ENCODE measurements around the gene IFT20. TPM values are rescaled to one million over a fixed set of nuclear protein-coding genes. Genes with fewer than 3 reads are reported as not detected.

IFT20 gene
- total and polyA plus RNA-seq, 9 donors: 27.7 to 40.4 (median 34.8) TPM

GRCh38 chr17:28371245-28372202 is 36.3 kb upstream of the IFT20 start, which contains the start of gene SARM1:
SARM1 (plus strand) TSS chr17:28371694; CDS start chr17:28372033, 339 bp downstream.
- H3K9me3 ChIP-seq (replicated peaks; ENCODE audit: control insufficient read depth, low read depth, low read length): no peaks in the 10 kb centered on the region
- peak within 1 kb of the TSS; percentile 75 for H3K27ac ChIP-seq (ENCODE audit: low read length)
- DNase-seq: peak; percentile 89
- peak within 1 kb of the TSS; percentile 61 for H3K4me3 ChIP-seq (ENCODE audit: low read length)
- H3K27me3 ChIP-seq (ENCODE audit: control insufficient read depth, insufficient read depth, low read length): peaks cover 5% of the 10 kb centered on the region
- peaks cover 24% of the 10 kb centered on the region for H3K4me1 ChIP-seq (ENCODE audit: control insufficient read depth, insufficient read depth, low read length)
- under 1% methylated on average over 59 of the region's 80 CpGs for WGBS (ENCODE audit: insufficient coverage)
- H3K36me3 ChIP-seq (ENCODE audit: control insufficient read depth, insufficient read depth, low read length): no peaks in the 10 kb centered on the region

- Histone ChIP-seq H3K4me3 (ENCODE audit: low read length) (no peak overlapping the region), H3K27me3 (ENCODE audit: control insufficient read depth, insufficient read depth, low read length) (peaks cover 5% of the 10 kb centered on the region), H3K4me1 (ENCODE audit: control insufficient read depth, insufficient read depth, low read length) (peaks cover 24% of the 10 kb centered on the region), H3K9me3 (replicated peaks; ENCODE audit: control insufficient read depth, low read depth, low read length) (no peaks in the 10 kb centered on the region), H3K27ac (ENCODE audit: low read length) (peak overlapping the region; percentile 44), H3K36me3 (ENCODE audit: control insufficient read depth, insufficient read depth, low read length) (no peaks in the 10 kb centered on the region)
- WGBS (ENCODE audit: insufficient coverage): 71% methylated on average over 1 of the region's 1 CpG
- no peak for DNase-seq
These were observed 35.5 kb upstream of the IFT20 start for GRCh38 chr17:28370744-28371103.

GRCh38 chr17:28370035-28370743 is 34.9 kb upstream of the IFT20 start, which contains the start of gene VTN:
VTN (minus strand) TSS chr17:28370307; CDS start chr17:28370203, 104 bp downstream.
- WGBS (ENCODE audit: insufficient coverage): 7% methylated on average over 3 of the region's 8 CpGs
- H3K4me3 ChIP-seq (ENCODE audit: low read length): peak within 1 kb of the TSS; percentile 6
- DNase-seq: no peak

GRCh38 chr17:28369684-28370034 is 34.4 kb upstream of the IFT20 start:
- Histone ChIP-seq H3K27me3 (ENCODE audit: control insufficient read depth, insufficient read depth, low read length) (peaks cover 5% of the 10 kb centered on the region), H3K4me3 (ENCODE audit: low read length) (no peak overlapping the region), H3K9me3 (replicated peaks; ENCODE audit: control insufficient read depth, low read depth, low read length) (no peaks in the 10 kb centered on the region), H3K36me3 (ENCODE audit: control insufficient read depth, insufficient read depth, low read length) (peaks cover 4% of the 10 kb centered on the region), H3K4me1 (ENCODE audit: control insufficient read depth, insufficient read depth, low read length) (peaks cover 24% of the 10 kb centered on the region), H3K27ac (ENCODE audit: low read length) (no peak overlapping the region)
- WGBS (ENCODE audit: insufficient coverage): 76% methylated on average over 10 of the region's 10 CpGs
- DNase-seq: no peak

More at GRCh38 chr17:28370035-28370743, 34.9 kb upstream of the IFT20 start, which contains the start of gene VTN:
- Histone ChIP-seq H3K27me3 (ENCODE audit: control insufficient read depth, insufficient read depth, low read length) (peaks cover 5% of the 10 kb centered on the region), H3K36me3 (ENCODE audit: control insufficient read depth, insufficient read depth, low read length) (peaks cover 2% of the 10 kb centered on the region), H3K4me1 (ENCODE audit: control insufficient read depth, insufficient read depth, low read length) (peaks cover 24% of the 10 kb centered on the region), H3K9me3 (replicated peaks; ENCODE audit: control insufficient read depth, low read depth, low read length) (no peaks in the 10 kb centered on the region), H3K27ac (ENCODE audit: low read length) (peak within 1 kb of the TSS; percentile 44)

- DNase-seq: no peak
- peaks cover 24% of the 10 kb centered on the region for H3K4me1 ChIP-seq (ENCODE audit: control insufficient read depth, insufficient read depth, low read length)
- H3K27ac ChIP-seq (ENCODE audit: low read length): no peak overlapping the region
- WGBS (ENCODE audit: insufficient coverage): 89% methylated on average over 22 of the region's 23 CpGs
- no peaks in the 10 kb centered on the region for H3K9me3 ChIP-seq (replicated peaks; ENCODE audit: control insufficient read depth, low read depth, low read length)
- no peak overlapping the region for H3K4me3 ChIP-seq (ENCODE audit: low read length)
- peaks cover 10% of the 10 kb centered on the region for H3K36me3 ChIP-seq (ENCODE audit: control insufficient read depth, insufficient read depth, low read length)
- peaks cover 5% of the 10 kb centered on the region for H3K27me3 ChIP-seq (ENCODE audit: control insufficient read depth, insufficient read depth, low read length)
These were observed 33.8 kb upstream of the IFT20 start for GRCh38 chr17:28368915-28369683.

- DNase-seq: no peak
- Histone ChIP-seq H3K36me3 (ENCODE audit: control insufficient read depth, insufficient read depth, low read length) (peaks cover 17% of the 10 kb centered on the region), H3K4me3 (ENCODE audit: low read length) (no peak overlapping the region), H3K27ac (ENCODE audit: low read length) (no peak overlapping the region), H3K9me3 (replicated peaks; ENCODE audit: control insufficient read depth, low read depth, low read length) (no peaks in the 10 kb centered on the region), H3K4me1 (ENCODE audit: control insufficient read depth, insufficient read depth, low read length) (peaks cover 20% of the 10 kb centered on the region), H3K27me3 (ENCODE audit: control insufficient read depth, insufficient read depth, low read length) (peaks cover 3% of the 10 kb centered on the region)
- 89% methylated on average over 5 of the region's 5 CpGs for WGBS (ENCODE audit: insufficient coverage)
These were observed 33.1 kb upstream of the IFT20 start for GRCh38 chr17:28368306-28368831.

GRCh38 chr17:28367641-28368305 is 32.5 kb upstream of the IFT20 start:
- Histone ChIP-seq H3K4me3 (ENCODE audit: low read length) (no peak overlapping the region), H3K27ac (ENCODE audit: low read length) (no peak overlapping the region), H3K4me1 (ENCODE audit: control insufficient read depth, insufficient read depth, low read length) (peaks cover 14% of the 10 kb centered on the region), H3K27me3 (ENCODE audit: control insufficient read depth, insufficient read depth, low read length) (peaks cover 3% of the 10 kb centered on the region), H3K36me3 (ENCODE audit: control insufficient read depth, insufficient read depth, low read length) (peaks cover 20% of the 10 kb centered on the region), H3K9me3 (replicated peaks; ENCODE audit: control insufficient read depth, low read depth, low read length) (no peaks in the 10 kb centered on the region)
- 89% methylated on average over 20 of the region's 21 CpGs for WGBS (ENCODE audit: insufficient coverage)
- no peak for DNase-seq

GRCh38 chr17:28366605-28367004 is 31.3 kb upstream of the IFT20 start:
- H3K9me3 ChIP-seq (replicated peaks; ENCODE audit: control insufficient read depth, low read depth, low read length): no peaks in the 10 kb centered on the region
- no peak for DNase-seq
- peaks cover 29% of the 10 kb centered on the region for H3K36me3 ChIP-seq (ENCODE audit: control insufficient read depth, insufficient read depth, low read length)
- no peak overlapping the region for H3K27ac ChIP-seq (ENCODE audit: low read length)
- WGBS (ENCODE audit: insufficient coverage): 67% methylated on average over 1 of the region's 1 CpG
- H3K4me3 ChIP-seq (ENCODE audit: low read length): no peak overlapping the region
- peaks cover under 1% of the 10 kb centered on the region for H3K27me3 ChIP-seq (ENCODE audit: control insufficient read depth, insufficient read depth, low read length)
- peaks cover 5% of the 10 kb centered on the region for H3K4me1 ChIP-seq (ENCODE audit: control insufficient read depth, insufficient read depth, low read length)

GRCh38 chr17:28365487-28365886 is 30.2 kb upstream of the IFT20 start:
- WGBS (ENCODE audit: insufficient coverage): no CpG with 5 or more reads among the region's 3 CpGs
- H3K4me1 ChIP-seq (ENCODE audit: control insufficient read depth, insufficient read depth, low read length): no peaks in the 10 kb centered on the region
- H3K27ac ChIP-seq (ENCODE audit: low read length): no peak overlapping the region
- DNase-seq: no peak
- H3K36me3 ChIP-seq (ENCODE audit: control insufficient read depth, insufficient read depth, low read length): peaks cover 40% of the 10 kb centered on the region
- H3K9me3 ChIP-seq (replicated peaks; ENCODE audit: control insufficient read depth, low read depth, low read length): no peaks in the 10 kb centered on the region
- no peaks in the 10 kb centered on the region for H3K27me3 ChIP-seq (ENCODE audit: control insufficient read depth, insufficient read depth, low read length)
- no peak overlapping the region for H3K4me3 ChIP-seq (ENCODE audit: low read length)
